ENCODE data around the gene RBM4B. TPM values are rescaled to one million over a fixed set of nuclear protein-coding genes. Genes with fewer than 3 reads are reported as not detected.

The RBM4B gene
- total RNA-seq, 1 donor from 2014 or later: 20.3 TPM

GRCh38 chr11:66694056-66694410 lies 16.3 kb upstream of the RBM4B start:
- no peak overlapping the region for H2AFZ ChIP-seq (ENCODE audit: low read depth, low read length)
- Mint-ChIP-seq H3K4me1 (ENCODE audit: low read depth, unreplicated experiment) (no peaks in the 10 kb centered on the region), H3K27ac (ENCODE audit: unreplicated experiment) (peak overlapping the region; percentile 35), H3K36me3 (ENCODE audit: low read depth, unreplicated experiment) (peaks cover 19% of the 10 kb centered on the region), H3K27me3 (ENCODE audit: low read depth, unreplicated experiment) (no peaks in the 10 kb centered on the region), H3K4me3 (ENCODE audit: unreplicated experiment) (no peak overlapping the region), H3K9me3 (ENCODE audit: unreplicated experiment) (no peaks in the 10 kb centered on the region)
- FAIRE-seq (no peak), DNase-seq (ENCODE audit: low read depth) (no peak)
- H3K9me3 ChIP-seq (ENCODE audit: insufficient read depth, low read depth, low read length): no peaks in the 10 kb centered on the region
- no peaks in the 10 kb centered on the region for H3K79me2 ChIP-seq (ENCODE audit: insufficient read depth, low read length)
- TF ChIP-seq EZH2 (IDR thresholded peaks at IDR 0.05; ENCODE audit: insufficient read depth, low read length) (no peak), CTCF (IDR thresholded peaks at IDR 0.05; ENCODE audit: insufficient read depth, low read depth, low read length) (no peak)
- H3K4me1 ChIP-seq (ENCODE audit: insufficient read depth, low read length): no peaks in the 10 kb centered on the region
- H3K4me3 ChIP-seq (ENCODE audit: insufficient read depth, low read depth, low read length): no peak overlapping the region
- no peaks in the 10 kb centered on the region for H3K36me3 ChIP-seq (ENCODE audit: insufficient read depth, low read length)
- H3K9ac ChIP-seq (ENCODE audit: low read length): no peak overlapping the region
- no peaks in the 10 kb centered on the region for H4K20me1 ChIP-seq (ENCODE audit: insufficient read depth, low read length)
- H3K27me3 ChIP-seq (ENCODE audit: insufficient read depth, low read length): no peaks in the 10 kb centered on the region
- no peak overlapping the region for H3K4me2 ChIP-seq (ENCODE audit: low read length)
- H3K27ac ChIP-seq (ENCODE audit: low read depth, low read length): no peak overlapping the region

- H3K36me3 ChIP-seq (ENCODE audit: insufficient read depth, low read length): no peaks in the 10 kb centered on the region
- no peaks in the 10 kb centered on the region for H3K79me2 ChIP-seq (ENCODE audit: insufficient read depth, low read length)
- TF ChIP-seq CTCF (IDR thresholded peaks at IDR 0.05; ENCODE audit: insufficient read depth, low read depth, low read length): no peak
- TF ChIP-seq EZH2 (IDR thresholded peaks at IDR 0.05; ENCODE audit: insufficient read depth, low read length): no peak
- Mint-ChIP-seq H3K36me3 (ENCODE audit: low read depth, unreplicated experiment) (peaks cover 18% of the 10 kb centered on the region), H3K9me3 (ENCODE audit: unreplicated experiment) (no peaks in the 10 kb centered on the region), H3K27ac (ENCODE audit: unreplicated experiment) (no peak overlapping the region), H3K27me3 (ENCODE audit: low read depth, unreplicated experiment) (no peaks in the 10 kb centered on the region), H3K4me1 (ENCODE audit: low read depth, unreplicated experiment) (no peaks in the 10 kb centered on the region), H3K4me3 (ENCODE audit: unreplicated experiment) (no peak overlapping the region)
- H3K4me3 ChIP-seq (ENCODE audit: insufficient read depth, low read depth, low read length): no peak overlapping the region
- no peaks in the 10 kb centered on the region for H3K4me1 ChIP-seq (ENCODE audit: insufficient read depth, low read length)
- H3K27me3 ChIP-seq (ENCODE audit: insufficient read depth, low read length): no peaks in the 10 kb centered on the region
- no peak for DNase-seq (ENCODE audit: low read depth)
- H3K4me2 ChIP-seq (ENCODE audit: low read length): no peak overlapping the region
- FAIRE-seq: no peak
- no peak overlapping the region for H2AFZ ChIP-seq (ENCODE audit: low read depth, low read length)
- H4K20me1 ChIP-seq (ENCODE audit: insufficient read depth, low read length): no peaks in the 10 kb centered on the region
- no peak overlapping the region for H3K27ac ChIP-seq (ENCODE audit: low read depth, low read length)
- H3K9ac ChIP-seq (ENCODE audit: low read length): no peak overlapping the region
- H3K9me3 ChIP-seq (ENCODE audit: insufficient read depth, low read depth, low read length): no peaks in the 10 kb centered on the region
These were observed 15.8 kb upstream of the RBM4B start for GRCh38 chr11:66693356-66694055.

- H2AFZ ChIP-seq (ENCODE audit: low read depth, low read length): no peak overlapping the region
- FAIRE-seq (no peak), DNase-seq (ENCODE audit: low read depth) (no peak)
- no peaks in the 10 kb centered on the region for H3K27me3 ChIP-seq (ENCODE audit: insufficient read depth, low read length)
- no peaks in the 10 kb centered on the region for H3K9me3 ChIP-seq (ENCODE audit: insufficient read depth, low read depth, low read length)
- no peak overlapping the region for H3K27ac ChIP-seq (ENCODE audit: low read depth, low read length)
- TF ChIP-seq EZH2 (IDR thresholded peaks at IDR 0.05; ENCODE audit: insufficient read depth, low read length) (no peak), CTCF (IDR thresholded peaks at IDR 0.05; ENCODE audit: insufficient read depth, low read depth, low read length) (no peak)
- Mint-ChIP-seq H3K27me3 (ENCODE audit: low read depth, unreplicated experiment) (no peaks in the 10 kb centered on the region), H3K4me1 (ENCODE audit: low read depth, unreplicated experiment) (no peaks in the 10 kb centered on the region), H3K4me3 (ENCODE audit: unreplicated experiment) (no peak overlapping the region), H3K27ac (ENCODE audit: unreplicated experiment) (no peak overlapping the region), H3K36me3 (ENCODE audit: low read depth, unreplicated experiment) (peaks cover 15% of the 10 kb centered on the region), H3K9me3 (ENCODE audit: unreplicated experiment) (no peaks in the 10 kb centered on the region)
- no peak overlapping the region for H3K9ac ChIP-seq (ENCODE audit: low read length)
- H3K4me2 ChIP-seq (ENCODE audit: low read length): no peak overlapping the region
- no peak overlapping the region for H3K4me3 ChIP-seq (ENCODE audit: insufficient read depth, low read depth, low read length)
- no peaks in the 10 kb centered on the region for H3K4me1 ChIP-seq (ENCODE audit: insufficient read depth, low read length)
- H3K79me2 ChIP-seq (ENCODE audit: insufficient read depth, low read length): no peaks in the 10 kb centered on the region
- H4K20me1 ChIP-seq (ENCODE audit: insufficient read depth, low read length): no peaks in the 10 kb centered on the region
- no peaks in the 10 kb centered on the region for H3K36me3 ChIP-seq (ENCODE audit: insufficient read depth, low read length)
These were observed 15.2 kb upstream of the RBM4B start for GRCh38 chr11:66692871-66693331.

Measured in astrocyte (in vitro differentiated cells and primary cell).